Activated CD8-positive, alpha-beta memory T cell treated with anti-CD3 and anti-CD28 coated beads for 1 hour (primary cell): Measurements from ENCODE around the gene PLPPR5.

ENCODE experiments used
- DNase-seq, 2 donors: peaks; one replicate each; pipeline ENCODE4 v3.0.0-alpha.2; 2020; ENCODE audit warnings: low read depth in 1 of 2; ENCODE audit errors: extremely low read depth in 1 of 2

PLPPR5 gene

GRCh38 chr1:98860329-98860728, 144.3 kb downstream of the PLPPR5 start:
- DNase-seq = no peak

GRCh38 chr1:98854137-98854536, 150.5 kb downstream of the PLPPR5 start:
- no peak for DNase-seq

DNA sequence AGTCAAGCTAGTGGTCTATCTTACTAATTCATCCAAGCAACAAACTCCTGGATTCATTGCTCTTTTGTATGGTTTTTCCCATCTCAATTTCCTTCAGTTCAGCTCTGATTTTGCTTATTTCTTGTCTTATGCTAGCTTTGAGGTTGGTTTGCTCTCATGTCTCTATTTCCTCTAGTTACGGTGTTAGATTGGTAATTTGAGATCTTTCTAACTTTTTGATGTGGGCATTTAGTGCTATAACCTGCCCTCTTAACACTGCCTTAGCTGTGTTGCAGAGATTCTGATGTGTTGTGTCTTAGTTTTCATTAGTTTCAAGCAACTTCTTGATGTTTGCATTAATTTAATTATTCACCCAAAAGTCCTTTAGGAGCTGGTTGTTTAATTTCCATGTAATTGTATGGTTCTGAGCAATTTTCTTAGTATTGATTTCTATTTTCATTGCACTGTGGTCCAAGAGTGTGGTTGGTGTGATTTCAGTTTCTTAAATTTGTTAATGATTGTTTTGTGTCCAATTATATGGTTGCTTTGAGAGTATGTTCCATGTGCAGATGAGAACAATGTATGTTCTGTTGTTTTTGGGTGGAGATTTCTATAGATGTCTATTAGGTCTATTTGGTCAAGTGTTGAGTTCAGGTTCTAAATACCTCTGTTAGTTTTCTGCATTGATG, 154.6 kb downstream of the PLPPR5 start:
- DNase-seq = no peak

GRCh38 chr1:98842241-98842640, 162.4 kb downstream of the PLPPR5 start:
- DNase-seq = no peak
